Activated CD4-positive, alpha-beta memory T cell treated with anti-CD3 and anti-CD28 coated beads, Interleukin-2, amount 10 ng/mL, durations not matched to agents 7 days and 5 days (primary cell): Measurements from ENCODE around the gene DCST1. TPM values are rescaled to one million over a fixed set of nuclear protein-coding genes. Genes with fewer than 3 reads are reported as not detected.

Experiments
- CTCF ChIA-PET: fragments of 350-600 bp; sonication (Branson Sonifier 250); formaldehyde crosslinking; loops from one replicate; lab custom pipeline; 2021; ENCODE audit warnings: antibody characterized with exemption, inconsistent platforms; lab: Charles Lee
- POLR2A ChIA-PET: fragments of 350-600 bp; sonication (Branson Sonifier 250); formaldehyde crosslinking; loops from one replicate; lab custom pipeline; 2021; ENCODE audit warnings: antibody characterized with exemption; lab: Charles Lee
- DNase-seq: peaks from one replicate; pipeline ENCODE4 v3.0.0-alpha.2; 2020
- H3K27ac Mint-ChIP-seq: one replicate; pipeline ENCODE4 v1.8.0; 2021; ENCODE audit warnings: mild to moderate bottlenecking, mixed read lengths
- H3K27me3 Mint-ChIP-seq: one replicate; pipeline ENCODE4 v1.8.0; 2021; ENCODE audit warnings: mixed read lengths
- H3K36me3 Mint-ChIP-seq: one replicate; pipeline ENCODE4 v1.8.0; 2021; ENCODE audit warnings: low read depth, mixed read lengths
- H3K4me1 Mint-ChIP-seq: one replicate; pipeline ENCODE4 v1.8.0; 2021; ENCODE audit warnings: mixed read lengths
- H3K4me3 Mint-ChIP-seq: one replicate; pipeline ENCODE4 v1.8.0; 2021; ENCODE audit warnings: mild to moderate bottlenecking, mixed read lengths
- H3K9me3 Mint-ChIP-seq: one replicate; pipeline ENCODE4 v1.8.0; 2021; ENCODE audit warnings: mixed read lengths
- total RNA-seq, 2 experiments: library from RNA; stranded (reverse); gene quantifications; one replicate each; pipeline ENCODE4 v1.2.3, GENCODE V29; 2021

DCST1 gene
- total RNA-seq, 2 experiments from 2014 or later = not detected

DNA sequence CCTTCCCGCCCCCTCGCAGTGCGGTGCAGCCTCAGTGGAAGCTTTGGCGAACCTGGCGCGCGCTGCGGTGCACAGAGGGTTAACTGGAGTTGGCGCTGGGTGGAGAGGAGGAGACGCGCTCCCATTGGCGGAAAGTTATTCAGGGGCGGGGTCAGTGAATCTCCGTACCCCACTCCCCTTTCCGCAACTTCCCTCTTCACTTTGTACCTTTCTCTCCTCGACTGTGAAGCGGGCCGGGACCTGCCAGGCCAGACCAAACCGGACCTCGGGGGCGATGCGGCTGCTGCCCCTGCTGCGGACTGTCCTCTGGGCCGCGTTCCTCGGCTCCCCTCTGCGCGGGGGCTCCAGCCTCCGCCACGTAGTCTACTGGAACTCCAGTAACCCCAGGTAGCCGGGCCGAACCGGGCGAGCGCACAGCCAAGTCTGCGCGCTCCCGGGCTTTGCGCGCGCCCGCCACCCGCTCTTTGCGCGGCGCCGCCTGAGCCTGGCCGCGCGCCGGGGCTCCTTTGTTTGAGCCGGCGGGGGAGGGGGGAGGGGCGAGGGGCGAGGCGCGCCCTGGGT is 30.0 kb downstream of the DCST1 start, which contains the start of gene EFNA4:
EFNA4 (plus strand) TSS at position 191 of the 561 bp plus-strand sequence; CDS start at position 275, 84 bp downstream.
- ChIA-PET POLR2A (interaction anchor here (0.7 to 3.6 kb wide), 5 partner anchors 11 to 127 kb away, joined by 3 to 22 read pairs (median 3); partner anchors contain the start of genes EFNA3 and PMVK), CTCF (interaction anchor here (1.6 to 12.1 kb wide), 3 partner anchors 12 to 21 kb away, joined by 4 to 121 read pairs (median 65); partner anchors contain the start of gene ADAM15)
- H3K36me3 Mint-ChIP-seq = peaks cover 14% of the 10 kb centered on the region
- no peaks in the 10 kb centered on the region for H3K27me3 Mint-ChIP-seq
- peak within 1 kb of the TSS; percentile 90 for H3K4me3 Mint-ChIP-seq
- peak within 1 kb of the TSS; percentile 37 for H3K27ac Mint-ChIP-seq
- DNase-seq = peak; percentile 88
- peaks cover 37% of the 10 kb centered on the region for H3K4me1 Mint-ChIP-seq
- H3K9me3 Mint-ChIP-seq = no peaks in the 10 kb centered on the region

- Mint-ChIP-seq H3K4me1 (peaks cover 37% of the 10 kb centered on the region), H3K36me3 (peaks cover 17% of the 10 kb centered on the region), H3K9me3 (no peaks in the 10 kb centered on the region), H3K27me3 (no peaks in the 10 kb centered on the region), H3K27ac (peak overlapping the region; percentile 37), H3K4me3 (peak overlapping the region; percentile 90)
- POLR2A ChIA-PET = interaction anchor here (2.7 to 3.6 kb wide), 2 partner anchors 14 to 21 kb away, joined by 18 to 22 read pairs; partner anchors contain the start of gene EFNA3
- CTCF ChIA-PET = interaction anchor here (0.6 to 12.1 kb wide), 5 partner anchors 13 to 109 kb away, joined by 3 to 121 read pairs (median 4); partner anchors contain the start of genes ADAM15 and KRTCAP2
- DNase-seq = no peak
These were observed 30.6 kb downstream of the DCST1 start for GRCh38 chr1:155064111-155064831.

DNA sequence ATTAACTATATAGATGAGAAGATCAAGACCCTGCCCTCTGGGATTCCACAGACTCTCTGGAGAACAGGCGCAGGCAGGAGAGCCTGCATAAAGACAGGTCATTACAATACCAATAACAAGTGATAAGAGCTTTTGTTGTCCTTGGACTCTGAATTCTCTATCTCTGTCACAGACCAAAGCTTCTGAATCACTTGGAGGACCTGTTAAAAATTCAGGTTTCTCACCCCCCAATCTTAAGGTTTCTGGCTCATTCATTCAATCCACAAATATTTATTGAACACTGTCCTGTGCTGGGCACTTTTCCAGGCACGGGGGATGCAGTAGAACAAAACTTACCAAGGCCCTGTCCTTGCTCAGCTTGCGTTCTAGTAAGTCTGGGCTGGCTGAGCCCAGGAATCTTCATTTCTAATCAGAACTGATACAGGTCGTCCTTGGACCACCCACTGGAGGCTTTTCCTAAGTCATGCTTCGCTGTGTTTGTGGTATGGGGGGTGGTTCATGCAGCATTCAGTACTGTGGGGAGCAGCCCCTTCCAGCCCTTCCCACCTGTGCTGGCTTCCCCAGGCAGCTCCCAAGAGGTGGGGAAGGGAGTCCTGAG is 31.3 kb downstream of the DCST1 start:
- H3K27ac Mint-ChIP-seq = no peak overlapping the region
- peaks cover 37% of the 10 kb centered on the region for H3K4me1 Mint-ChIP-seq
- DNase-seq = no peak
- peak overlapping the region; percentile 90 for H3K4me3 Mint-ChIP-seq
- no peaks in the 10 kb centered on the region for H3K9me3 Mint-ChIP-seq
- CTCF ChIA-PET = interaction anchor here (1.2 to 12.1 kb wide), 4 partner anchors 14 to 108 kb away, joined by 3 to 121 read pairs (median 4); partner anchors contain the start of genes ADAM15 and KRTCAP2
- no peaks in the 10 kb centered on the region for H3K27me3 Mint-ChIP-seq
- POLR2A ChIA-PET = interaction anchor here (2.7 to 3.6 kb wide), 2 partner anchors 13 to 20 kb away, joined by 18 to 22 read pairs; partner anchors contain the start of gene EFNA3
- peaks cover 17% of the 10 kb centered on the region for H3K36me3 Mint-ChIP-seq

DNA sequence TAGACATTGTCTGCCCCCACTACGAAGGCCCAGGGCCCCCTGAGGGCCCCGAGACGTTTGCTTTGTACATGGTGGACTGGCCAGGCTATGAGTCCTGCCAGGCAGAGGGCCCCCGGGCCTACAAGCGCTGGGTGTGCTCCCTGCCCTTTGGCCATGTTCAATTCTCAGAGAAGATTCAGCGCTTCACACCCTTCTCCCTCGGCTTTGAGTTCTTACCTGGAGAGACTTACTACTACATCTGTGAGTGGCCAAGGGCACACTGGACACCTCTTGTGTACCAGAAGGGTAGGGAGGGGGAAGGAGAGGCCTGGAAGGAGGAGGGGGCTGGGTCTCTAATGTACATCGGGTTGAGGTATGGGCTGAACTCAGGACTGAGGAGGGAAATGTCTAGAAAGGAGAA is 33.2 kb downstream of the DCST1 start:
- no peak overlapping the region for H3K4me3 Mint-ChIP-seq
- H3K36me3 Mint-ChIP-seq = peaks cover 13% of the 10 kb centered on the region
- ChIA-PET POLR2A (interaction anchor here (1.1 to 2.0 kb wide), 3 partner anchors 12 to 18 kb away, joined by 3 to 6 read pairs (median 5); no protein-coding TSS in a partner anchor), CTCF (interaction anchor here (1.3 to 12.1 kb wide), 2 partner anchors 14 to 18 kb away, joined by 3 to 121 read pairs; no protein-coding TSS in a partner anchor)
- H3K27ac Mint-ChIP-seq = no peak overlapping the region
- no peaks in the 10 kb centered on the region for H3K9me3 Mint-ChIP-seq
- no peak for DNase-seq
- peaks cover 40% of the 10 kb centered on the region for H3K4me1 Mint-ChIP-seq
- H3K27me3 Mint-ChIP-seq = peaks cover 2% of the 10 kb centered on the region

- H3K4me3 Mint-ChIP-seq = no peak overlapping the region
- H3K4me1 Mint-ChIP-seq = peaks cover 38% of the 10 kb centered on the region
- H3K9me3 Mint-ChIP-seq = no peaks in the 10 kb centered on the region
- DNase-seq = no peak
- no peak overlapping the region for H3K27ac Mint-ChIP-seq
- ChIA-PET CTCF (interaction anchor here (1.2 to 12.1 kb wide), 2 partner anchors 16 to 51 kb away, joined by 3 to 121 read pairs; no protein-coding TSS in a partner anchor), POLR2A (interaction anchor here (2.0 kb wide), 1 partner anchor 16 kb away, joined by 6 read pairs; no protein-coding TSS in a partner anchor)
- H3K36me3 Mint-ChIP-seq = peaks cover 13% of the 10 kb centered on the region
- peaks cover 8% of the 10 kb centered on the region for H3K27me3 Mint-ChIP-seq
These were observed 35.0 kb downstream of the DCST1 start for GRCh38 chr1:155068599-155068998.

DNA sequence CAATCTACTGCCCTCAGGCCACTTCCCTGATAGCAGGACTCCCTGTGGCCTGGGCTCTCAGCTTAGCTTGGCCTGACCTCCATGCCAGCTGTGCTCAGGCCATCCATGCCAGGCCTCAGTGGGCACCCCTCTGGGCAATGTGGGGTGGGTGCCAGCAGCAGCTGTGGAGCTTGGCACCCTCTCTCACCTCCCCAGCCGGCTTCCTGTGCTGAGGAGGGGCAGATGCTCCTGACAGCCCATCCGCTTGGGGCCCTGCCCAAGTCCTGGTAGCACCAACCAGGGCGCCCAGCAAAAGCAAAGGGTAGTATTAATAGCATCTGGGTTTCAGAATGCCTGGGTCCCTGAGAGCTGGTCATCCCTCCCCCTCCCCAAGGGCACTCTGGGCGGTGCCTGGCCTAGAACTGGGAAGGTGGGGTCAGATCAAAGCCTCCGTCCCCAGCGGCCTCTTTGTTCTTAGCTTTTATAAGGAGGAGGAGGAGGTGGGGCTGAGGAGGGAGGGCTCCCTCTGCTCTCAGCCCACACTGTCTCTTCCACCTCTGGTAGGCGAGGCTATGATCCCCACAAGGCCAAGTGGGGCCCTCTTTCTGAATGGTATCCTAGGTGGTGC is 36.0 kb downstream of the DCST1 start:
- no peak for DNase-seq
- no peak overlapping the region for H3K27ac Mint-ChIP-seq
- H3K27me3 Mint-ChIP-seq = peaks cover 8% of the 10 kb centered on the region
- H3K9me3 Mint-ChIP-seq = no peaks in the 10 kb centered on the region
- ChIA-PET CTCF (interaction anchor here (1.2 to 2.1 kb wide), 2 partner anchors 22 to 407 kb away, joined by 4 to 8 read pairs; no protein-coding TSS in a partner anchor), POLR2A (no interaction called here)
- peaks cover 13% of the 10 kb centered on the region for H3K36me3 Mint-ChIP-seq
- H3K4me3 Mint-ChIP-seq = no peak overlapping the region
- H3K4me1 Mint-ChIP-seq = peaks cover 41% of the 10 kb centered on the region

- Mint-ChIP-seq H3K36me3 (peaks cover 13% of the 10 kb centered on the region), H3K9me3 (no peaks in the 10 kb centered on the region), H3K27me3 (peaks cover 8% of the 10 kb centered on the region), H3K4me1 (peaks cover 37% of the 10 kb centered on the region), H3K27ac (no peak overlapping the region), H3K4me3 (no peak overlapping the region)
- ChIA-PET CTCF (interaction anchor here (0.8 to 2.1 kb wide), 5 partner anchors 9 to 407 kb away, joined by 3 to 14 read pairs (median 4); no protein-coding TSS in a partner anchor), POLR2A (interaction anchor here (0.7 to 1.0 kb wide), 2 partner anchors 15 to 87 kb away, joined by 4 read pairs; partner anchors contain the start of gene FLAD1)
- no peak for DNase-seq
These were observed 36.6 kb downstream of the DCST1 start for GRCh38 chr1:155070158-155070621.

GRCh38 chr1:155070721-155071569 is 37.3 kb downstream of the DCST1 start:
- H3K9me3 Mint-ChIP-seq = no peaks in the 10 kb centered on the region
- peaks cover 13% of the 10 kb centered on the region for H3K36me3 Mint-ChIP-seq
- H3K27ac Mint-ChIP-seq = no peak overlapping the region
- DNase-seq = peak; percentile 77
- ChIA-PET POLR2A (interaction anchor here (0.7 to 1.0 kb wide), 3 partner anchors 14 to 88 kb away, joined by 3 to 4 read pairs (median 4); partner anchors contain the start of genes FLAD1 and LENEP), CTCF (interaction anchor here (0.8 to 2.1 kb wide), 6 partner anchors 9 to 408 kb away, joined by 3 to 14 read pairs (median 4); no protein-coding TSS in a partner anchor)
- peaks cover 10% of the 10 kb centered on the region for H3K27me3 Mint-ChIP-seq
- H3K4me3 Mint-ChIP-seq = no peak overlapping the region
- H3K4me1 Mint-ChIP-seq = peaks cover 41% of the 10 kb centered on the region

GRCh38 chr1:155071701-155072100 is 38.1 kb downstream of the DCST1 start:
- Mint-ChIP-seq H3K4me3 (no peak overlapping the region), H3K27ac (no peak overlapping the region), H3K36me3 (peaks cover 13% of the 10 kb centered on the region), H3K9me3 (no peaks in the 10 kb centered on the region), H3K4me1 (peaks cover 40% of the 10 kb centered on the region), H3K27me3 (peaks cover 10% of the 10 kb centered on the region)
- ChIA-PET POLR2A (interaction anchor here (0.9 to 1.0 kb wide), 2 partner anchors 10 to 78 kb away, joined by 3 read pairs; partner anchors contain the start of gene LENEP), CTCF (interaction anchor here (0.8 to 1.7 kb wide), 3 partner anchors 10 to 13 kb away, joined by 3 to 4 read pairs (median 4); no protein-coding TSS in a partner anchor)
- DNase-seq = no peak

DNA sequence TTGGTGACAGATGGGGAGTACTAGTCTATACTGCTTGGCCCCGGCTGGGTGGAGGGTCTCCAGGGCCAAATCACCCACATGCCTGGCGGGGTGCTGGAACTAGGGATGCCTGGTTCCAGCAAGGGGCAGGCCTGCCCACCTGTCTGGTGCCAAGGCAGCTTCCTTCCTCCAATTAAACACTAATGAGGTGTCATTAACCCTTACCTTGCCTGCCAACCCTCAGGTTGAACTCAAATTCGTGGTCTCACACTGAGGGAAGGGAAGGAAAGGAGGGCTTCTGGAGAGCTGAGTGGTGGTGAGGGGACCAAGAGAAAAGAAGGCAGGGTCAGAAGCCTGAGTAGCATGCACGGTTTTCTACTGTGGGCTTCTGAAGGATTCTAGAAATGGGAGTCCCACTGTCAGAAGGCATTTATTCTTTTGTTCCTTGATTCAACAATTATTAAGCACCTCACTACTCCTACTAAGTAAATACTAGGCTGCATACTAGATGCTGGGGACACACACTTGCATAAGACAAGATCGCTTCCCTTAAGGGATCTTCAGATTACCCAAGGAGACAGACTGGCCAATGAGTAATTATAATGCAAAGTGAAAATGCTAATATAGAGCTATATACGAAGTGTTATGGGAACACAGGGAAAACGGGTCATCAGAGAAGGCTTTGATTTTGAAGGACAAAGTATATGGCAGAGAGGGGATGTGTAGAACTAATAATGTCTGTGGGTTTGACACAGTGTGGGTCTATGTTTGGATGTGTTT is 39.1 kb downstream of the DCST1 start:
- POLR2A ChIA-PET = interaction anchor here (0.9 to 1.0 kb wide), 2 partner anchors 11 to 12 kb away, joined by 3 read pairs; no protein-coding TSS in a partner anchor
- Mint-ChIP-seq H3K9me3 (no peaks in the 10 kb centered on the region), H3K4me3 (no peak overlapping the region)

More for the DNA sequence above, 39.1 kb downstream of the DCST1 start:
- peaks cover 46% of the 10 kb centered on the region for H3K4me1 Mint-ChIP-seq
- DNase-seq = no peak
- no peak overlapping the region for H3K27ac Mint-ChIP-seq
- CTCF ChIA-PET = interaction anchor here (0.6 to 1.2 kb wide), 5 partner anchors 10 to 1097 kb away, joined by 3 to 5 read pairs (median 4); no protein-coding TSS in a partner anchor
- peaks cover 16% of the 10 kb centered on the region for H3K27me3 Mint-ChIP-seq
- peaks cover 9% of the 10 kb centered on the region for H3K36me3 Mint-ChIP-seq
